Ovary (tissue), 9 donors: Measurements from ENCODE around the gene NUTM2F. TPM values are rescaled to one million over a fixed set of nuclear protein-coding genes. Genes with fewer than 3 reads are reported as not detected.
"Not testable (repeated sequence)": the region's sequence is repeated elsewhere in the genome, so short reads cannot be mapped to it uniquely, and the experiment has no call there.

ENCODE experiments used
- DNase-seq, 5 donors: peaks; one replicate each; pipeline ENCODE4 v3.0.0-alpha.2; 2019 to 2020
- H3K27ac ChIP-seq, 2 donors: fragments of 200-600 bp; one replicate each; pipeline versions ENCODE4 v1.5.1 to v1.8.0; 2019 to 2022
- H3K27me3 ChIP-seq: fragments of 200-600 bp; one replicate; pipeline ENCODE4 v1.8.0; 2022
- H3K36me3 ChIP-seq: fragments of 200-600 bp; sonication (generic); one replicate; pipeline ENCODE4 v1.5.1; 2019
- H3K4me1 ChIP-seq: one replicate; pipeline ENCODE4 v1.8.1; 2013; ENCODE audit warnings: mild to moderate bottlenecking, moderate library complexity; ENCODE audit not compliant: insufficient read depth
- H3K4me3 ChIP-seq: fragments of 200-600 bp; sonication (generic); one replicate; pipeline ENCODE4 v1.5.1; 2017
- H3K9me3 ChIP-seq, 2 donors: fragments of 200-600 bp in 1 of 2; sonication (generic) in 1 of 2; one replicate each; pipeline versions ENCODE4 v1.5.1 to v1.8.1; 2013 to 2019; ENCODE audit warnings: mild to moderate bottlenecking in 1 of 2, moderate library complexity in 1 of 2
- WGBS, 3 donors: extraction: QIAGEN DNeasy Blood & Tissue Kit in 1 of 3; methylation state at CpG; one replicate each; pipeline versions ENCODE4 v1.1.5 to v1.1.7; 2013 to 2017; 5-methylcytosine and 5-hydroxymethylcytosine counted together
- intact Hi-C, 4 donors: fragments of 100-400 bp; cut with DNase I; formaldehyde crosslinking; loops; one replicate each; pipeline versions ENCODE4 v1.11.0 to v1.15.1; 2022 to 2023
- polyA plus RNA-seq, 2 donors: library from polyadenylated mRNA; stranded (reverse); fragments of 200-250 nt in 1 of 2; fragments of 350-450 nt in 1 of 2; fragmentation: Illumina TruSeq in 1 of 2; extraction: RNeasy Lipid Tissue Mini Kit (QIAGEN cat#74804) in 1 of 2; gene quantifications; one replicate each; pipeline ENCODE4 v1.2.3, GENCODE V29; 2013 to 2014
- total RNA-seq, 7 donors: library from RNA; depleted of rRNA in 2 of 7; stranded (reverse); fragments of >200 nt in 2 of 7; fragmentation: NEBNext Ultra II Directional in 3 of 7; extraction: Animal tissue kit (Norgen Biotek cat#: 25700) in 3 of 7; gene quantifications; one replicate each; pipeline versions ENCODE4 v1.1.0 to v1.2.4, GENCODE V29; 2016 to 2023
- donor health status: DM: no; HTN: no; CAD: no; lungs with moderate emphysema.
- donor health status: DM: no; HTN: no; CAD: no.
- donor health status: Bipolar disorder and iron deficiency.
- donor health status: DM: yes; HTN: yes; CAD: no.
- donor health status: DM: no; HTN: no; CAD: no.
- donor health status: DM: yes; HTN: yes; CAD: no.

The NUTM2F gene
- total and polyA plus RNA-seq, 9 donors, result not detected

GRCh38 chr9:94341703-94342102 lies 13.3 kb upstream of the NUTM2F start:
- H3K4me1 ChIP-seq, H3K4me3 ChIP-seq, H3K9me3 ChIP-seq, H3K27ac ChIP-seq, intact Hi-C loops, H3K27me3 ChIP-seq, DNase-seq, H3K36me3 ChIP-seq: not testable (repeated sequence)
- 85 to 100% (median 85%) methylated on average over 1 to 2 of the region's 2 CpGs for WGBS, 3 donors

- DNase-seq, intact Hi-C loops, H3K4me1 ChIP-seq, H3K27me3 ChIP-seq, H3K27ac ChIP-seq, H3K4me3 ChIP-seq, H3K9me3 ChIP-seq, H3K36me3 ChIP-seq: not testable (repeated sequence)
- WGBS, 3 donors, result 68 to 100% (median 82%) methylated on average over 3 to 5 of the region's 6 CpGs
Measured at GRCh38 chr9:94340750-94341149, 12.3 kb upstream of the NUTM2F start.

- 94 to 95% (median 95%) methylated on average over 6 of the region's 6 CpGs for WGBS, 3 donors
- H3K4me1 ChIP-seq, intact Hi-C loops, H3K27ac ChIP-seq, H3K27me3 ChIP-seq, H3K4me3 ChIP-seq, H3K36me3 ChIP-seq, DNase-seq, H3K9me3 ChIP-seq: not testable (repeated sequence)
Measured at GRCh38 chr9:94339657-94340056, 11.2 kb upstream of the NUTM2F start.

- H3K27me3 ChIP-seq, H3K27ac ChIP-seq, H3K36me3 ChIP-seq, H3K4me1 ChIP-seq, intact Hi-C loops, H3K9me3 ChIP-seq, H3K4me3 ChIP-seq, DNase-seq: not testable (repeated sequence)
- WGBS, 3 donors, result 47 to 67% (median 61%) methylated on average over 7 of the region's 7 CpGs
Measured at GRCh38 chr9:94338723-94339122, 10.3 kb upstream of the NUTM2F start.

GRCh38 chr9:94336445-94336844 lies 8.0 kb upstream of the NUTM2F start:
- H3K27me3 ChIP-seq, H3K36me3 ChIP-seq, intact Hi-C loops, H3K4me3 ChIP-seq, H3K9me3 ChIP-seq, H3K4me1 ChIP-seq, DNase-seq, H3K27ac ChIP-seq: not testable (repeated sequence)
- 62 to 93% (median 85%) methylated on average over 4 of the region's 4 CpGs for WGBS, 3 donors

GRCh38 chr9:94325583-94325982 lies 2.9 kb downstream of the NUTM2F start:
- WGBS, 3 donors, result 67 to 76% (median 67%) methylated on average over 10 to 15 of the region's 16 CpGs
- H3K36me3 ChIP-seq, H3K4me3 ChIP-seq, intact Hi-C loops, H3K9me3 ChIP-seq, H3K27ac ChIP-seq, H3K27me3 ChIP-seq, H3K4me1 ChIP-seq, DNase-seq: not testable (repeated sequence)

GRCh38 chr9:94323153-94323798 lies 5.2 kb downstream of the NUTM2F start:
- H3K27me3 ChIP-seq, H3K4me1 ChIP-seq, H3K36me3 ChIP-seq, H3K4me3 ChIP-seq, H3K9me3 ChIP-seq, H3K27ac ChIP-seq, intact Hi-C loops, DNase-seq: not testable (repeated sequence)
- 77 to 89% (median 82%) methylated on average over 12 to 14 of the region's 18 CpGs for WGBS, 3 donors

- DNase-seq, intact Hi-C loops, H3K36me3 ChIP-seq, H3K9me3 ChIP-seq, H3K27ac ChIP-seq, H3K4me1 ChIP-seq, H3K27me3 ChIP-seq, H3K4me3 ChIP-seq: not testable (repeated sequence)
- WGBS, 3 donors, result 78 to 88% (median 83%) methylated on average over 3 to 8 of the region's 9 CpGs
Measured at GRCh38 chr9:94322342-94322940, 6.0 kb downstream of the NUTM2F start.

GRCh38 chr9:94317949-94318657 lies 10.3 kb downstream of the NUTM2F start:
- DNase-seq, H3K27ac ChIP-seq, H3K4me3 ChIP-seq, H3K36me3 ChIP-seq, H3K4me1 ChIP-seq, intact Hi-C loops, H3K27me3 ChIP-seq, H3K9me3 ChIP-seq: not testable (repeated sequence)
- WGBS, 3 donors, result 100% methylated on average over 1 of the region's 10 CpGs; no CpG with 5 or more reads in 2 of the 3 donors

GRCh38 chr9:94316236-94316635 lies 12.2 kb downstream of the NUTM2F start:
- H3K9me3 ChIP-seq, DNase-seq, H3K4me1 ChIP-seq, H3K36me3 ChIP-seq, H3K27ac ChIP-seq, H3K27me3 ChIP-seq, H3K4me3 ChIP-seq, intact Hi-C loops: not testable (repeated sequence)
- 70% methylated on average over 2 of the region's 5 CpGs; no CpG with 5 or more reads in 2 of the 3 donors for WGBS, 3 donors

- H3K9me3 ChIP-seq, H3K27me3 ChIP-seq, H3K4me1 ChIP-seq, H3K36me3 ChIP-seq, intact Hi-C loops, H3K4me3 ChIP-seq, DNase-seq, H3K27ac ChIP-seq: not testable (repeated sequence)
- 89% methylated on average over 5 of the region's 15 CpGs; no CpG with 5 or more reads in 2 of the 3 donors for WGBS, 3 donors
Measured at GRCh38 chr9:94315034-94315984, 13.1 kb downstream of the NUTM2F start.
